H1 (cell line): Measurements from ENCODE around the gene SHC3. TPM values are rescaled to one million over a fixed set of nuclear protein-coding genes. Genes with fewer than 3 reads are reported as not detected.

Experiments used
- CHD7 ChIP-seq: fragments of 300-600 bp; sonication (generic); IDR thresholded peaks from 2 replicates; pipeline ENCODE4 v1.7.1; 2012; ENCODE audit warnings: low read length, moderate library complexity, mild to moderate bottlenecking, inconsistent platforms; ENCODE audit not compliant: insufficient replicate concordance
- GABPA ChIP-seq: IDR thresholded peaks from 2 replicates; pipeline ENCODE4 v1.6.1; 2011; ENCODE audit warnings: mild to moderate bottlenecking, low read length, moderate library complexity, borderline replicate concordance; ENCODE audit not compliant: insufficient read depth
- POLR2A ChIP-seq, 2 experiments: IDR thresholded peaks; 1 replicate in 1 of 2; 2 replicates in 1 of 2; pipeline ENCODE4 v1.6.1; 2011; ENCODE audit warnings: low read depth in 2 of 2, low read length in 2 of 2, mild to moderate bottlenecking in 2 of 2; ENCODE audit errors: control extremely low read depth in 1 of 2
- polyA plus RNA-seq, 7 experiments: library from polyadenylated mRNA; depleted of rRNA in 3 of 7; stranded (reverse) in 5 of 7; unstranded in 2 of 7; fragments of >200 nt in 5 of 7; fragments of 200-250 nt in 2 of 7; gene quantifications; 1 replicate in 5 of 7; 2 replicates in 1 of 7; 4 replicates in 1 of 7; pipeline versions ENCODE4 v1.2.1 to v1.2.3, GENCODE V29; 2011 to 2013; ENCODE audit warnings: missing spikeins in 2 of 7, mixed read lengths in 2 of 7
- total RNA-seq: library from RNA; stranded (reverse); fragmentation: NEBNext Ultra II Directional; extraction: Animal tissue kit (Norgen Biotek cat#: 25700); gene quantifications from 2 replicates; pipeline ENCODE4 v1.2.1, GENCODE V29; 2021

Gene SHC3
- total and polyA plus RNA-seq, 2 of the 8 experiments (the other 6 are each of a cell fraction or from before 2014, with no cell fraction given): 1.4 to 7.1 TPM

DNA sequence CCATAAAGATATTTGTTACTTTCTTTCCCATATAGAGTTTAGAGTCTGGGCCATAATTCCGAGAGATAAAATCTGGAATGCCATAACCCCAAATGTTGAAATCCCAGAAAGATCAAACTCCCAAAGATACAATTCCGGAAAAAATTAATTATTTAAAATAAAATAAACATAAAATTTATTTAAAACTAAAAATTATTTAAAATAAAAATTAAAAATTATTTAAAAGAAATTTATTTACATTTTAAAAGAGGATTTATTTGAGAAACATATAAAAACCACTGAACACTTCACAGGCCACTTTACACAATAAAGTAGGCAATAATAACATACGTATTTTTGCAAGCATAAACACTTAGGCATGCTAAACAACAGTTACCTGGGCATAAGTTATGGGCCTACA lies 57.9 kb downstream of the SHC3 start (continued):
- no peak for TF ChIP-seq CHD7
- no peak for TF ChIP-seq GABPA
- no peak for TF ChIP-seq POLR2A (IDR thresholded peaks at IDR 0.05; ENCODE audit: control extremely low read depth in 1 of 2, low read depth in 2 of 2, low read length in 2 of 2)
